Adrenal gland (tissue), 12 donors: Measurements from ENCODE around the gene OR6T1. TPM values are rescaled to one million over a fixed set of nuclear protein-coding genes. Genes with fewer than 3 reads are reported as not detected.

Experiments
- DNase-seq, 7 donors: peaks; one replicate each; pipeline ENCODE4 v3.0.0-alpha.2; 2019 to 2020
- H3K27ac ChIP-seq, 5 donors: fragments of 200-600 bp; sonication (generic) in 4 of 5; 1 replicate in 3 of 5; 2 replicates in 2 of 5; pipeline versions ENCODE4 v1.5.1 to v1.8.0; 2016 to 2020; ENCODE audit warnings: mild to moderate bottlenecking in 1 of 5
- H3K27me3 ChIP-seq: fragments of 200-600 bp; 2 replicates; pipeline ENCODE4 v1.8.0; 2021
- H3K36me3 ChIP-seq, 2 donors: fragments of 200-600 bp; replicated peaks in 1 of 2; 1 replicate in 1 of 2; 2 replicates in 1 of 2; pipeline versions ENCODE4 v1.5.1 to v1.8.0; 2018 to 2022
- H3K4me1 ChIP-seq, 2 donors: fragments of 200-600 bp; replicated peaks in 1 of 2; 1 replicate in 1 of 2; 2 replicates in 1 of 2; pipeline versions ENCODE4 v1.5.1 to v1.8.0; 2018 to 2021
- H3K4me3 ChIP-seq, 4 donors: fragments of 200-600 bp; sonication (generic) in 3 of 4; one replicate each; pipeline ENCODE4 v1.5.1; 2016 to 2018
- H3K9me3 ChIP-seq, 3 donors: fragments of 200-600 bp; sonication (generic) in 1 of 3; replicated peaks in 1 of 3; 1 replicate in 2 of 3; 2 replicates in 1 of 3; pipeline versions ENCODE4 v1.5.1 to v1.8.0; 2016 to 2021
- POLR2A ChIP-seq, 2 donors: fragments of 450-650 bp; IDR thresholded peaks; one replicate each; pipeline ENCODE4 v1.6.1; 2017; ENCODE audit warnings: antibody characterized with exemption in 2 of 2, mild to moderate bottlenecking in 2 of 2, moderate library complexity in 1 of 2
- WGBS, 4 donors: extraction: QIAGEN DNeasy Blood & Tissue Kit in 2 of 4; methylation state at CpG; one replicate each; pipeline versions ENCODE4 v1.1.5 to v1.1.7; 2013 to 2017; 5-methylcytosine and 5-hydroxymethylcytosine counted together
- intact Hi-C, 2 donors: fragments of 100-400 bp; cut with DNase I; formaldehyde crosslinking; loops; one replicate each; pipeline versions ENCODE4 v1.14.1 to v1.15.0; 2022 to 2023
- polyA plus RNA-seq, 3 donors: library from polyadenylated mRNA; stranded (reverse); fragments of 200-250 nt in 2 of 3; fragments of 350-450 nt in 1 of 3; fragmentation: Illumina TruSeq in 1 of 3; extraction: RNeasy Lipid Tissue Mini Kit (QIAGEN cat#74804) in 1 of 3; gene quantifications; one replicate each; pipeline ENCODE4 v1.2.3, GENCODE V29; 2013 to 2014
- total RNA-seq, 9 donors: library from RNA; depleted of rRNA in 4 of 9; stranded (reverse); fragments of >200 nt in 4 of 9; fragments of 120-200 nt in 1 of 9; fragmentation: NEBNext Ultra II Directional in 1 of 9; extraction: Animal tissue kit (Norgen Biotek cat#: 25700) in 1 of 9; gene quantifications; one replicate each; pipeline versions ENCODE4 v1.1.0 to v1.2.4, GENCODE V29; 2013 to 2023
- TF ChIP-seq, protein P1 (sequence below), 6 experiments: fragments of 450-650 bp in 4 of 6; fragments of 200-600 bp in 2 of 6; sonication (generic) in 1 of 6; IDR thresholded peaks; 1 replicate in 5 of 6; 2 replicates in 1 of 6; pipeline versions ENCODE4 v1.5.1 to v1.8.0; 2016 to 2021; ENCODE audit warnings: antibody characterized with exemption in 6 of 6, mild to moderate bottlenecking in 2 of 6, moderate library complexity in 1 of 6
- donor health status: healthy with polysubstance abuse.
- donor health status: Bipolar disorder and iron deficiency.
- donor health status: DM: yes; HTN: yes; CAD: no.
- donor health status: DM: no; HTN: no; CAD: no.
- donor health status: DM: no; HTN: no; CAD: no.
- donor health status: DM: yes; HTN: yes; CAD: no.

Gene OR6T1
- total and polyA plus RNA-seq, 12 donors = not detected

DNA sequence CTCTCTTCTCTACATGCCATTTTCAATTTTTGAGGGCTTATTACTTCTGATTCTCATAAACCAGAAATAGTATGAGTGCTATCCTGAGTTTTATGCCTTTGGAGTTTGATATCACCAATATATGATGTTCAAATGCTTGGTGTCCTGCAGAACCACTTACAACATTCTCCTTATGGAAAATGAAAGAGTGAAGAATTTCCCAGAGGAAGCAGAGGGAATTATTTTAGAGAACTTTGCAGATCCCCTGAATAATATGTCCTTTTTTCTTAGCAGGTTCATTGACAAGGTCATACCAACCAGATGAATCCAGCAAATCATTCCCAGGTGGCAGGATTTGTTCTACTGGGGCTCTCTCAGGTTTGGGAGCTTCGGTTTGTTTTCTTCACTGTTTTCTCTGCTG, 4.3 kb downstream of the OR6T1 start, which contains the start of gene OR4D5:
OR4D5 (plus strand) TSS at position 301 of the 400 bp plus-strand sequence; CDS start at position 301, 0 bp downstream.
- no peaks in the 10 kb centered on the region for H3K27me3 ChIP-seq
- intact Hi-C loops = no loop called here
- no peak within 1 kb of the TSS for H3K4me3 ChIP-seq
- TF ChIP-seq, protein P1, sequence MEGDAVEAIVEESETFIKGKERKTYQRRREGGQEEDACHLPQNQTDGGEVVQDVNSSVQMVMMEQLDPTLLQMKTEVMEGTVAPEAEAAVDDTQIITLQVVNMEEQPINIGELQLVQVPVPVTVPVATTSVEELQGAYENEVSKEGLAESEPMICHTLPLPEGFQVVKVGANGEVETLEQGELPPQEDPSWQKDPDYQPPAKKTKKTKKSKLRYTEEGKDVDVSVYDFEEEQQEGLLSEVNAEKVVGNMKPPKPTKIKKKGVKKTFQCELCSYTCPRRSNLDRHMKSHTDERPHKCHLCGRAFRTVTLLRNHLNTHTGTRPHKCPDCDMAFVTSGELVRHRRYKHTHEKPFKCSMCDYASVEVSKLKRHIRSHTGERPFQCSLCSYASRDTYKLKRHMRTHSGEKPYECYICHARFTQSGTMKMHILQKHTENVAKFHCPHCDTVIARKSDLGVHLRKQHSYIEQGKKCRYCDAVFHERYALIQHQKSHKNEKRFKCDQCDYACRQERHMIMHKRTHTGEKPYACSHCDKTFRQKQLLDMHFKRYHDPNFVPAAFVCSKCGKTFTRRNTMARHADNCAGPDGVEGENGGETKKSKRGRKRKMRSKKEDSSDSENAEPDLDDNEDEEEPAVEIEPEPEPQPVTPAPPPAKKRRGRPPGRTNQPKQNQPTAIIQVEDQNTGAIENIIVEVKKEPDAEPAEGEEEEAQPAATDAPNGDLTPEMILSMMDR (IDR thresholded peaks at IDR 0.05) = no peak
- TF ChIP-seq POLR2A (IDR thresholded peaks at IDR 0.05) = no peak
- DNase-seq = no peak
- H3K36me3 ChIP-seq = no peaks in the 10 kb centered on the region
- 57 to 93% (median 70%) methylated on average over 1 of the region's 1 CpG for WGBS, 4 donors
- no peaks in the 10 kb centered on the region for H3K9me3 ChIP-seq
- H3K4me1 ChIP-seq = no peaks in the 10 kb centered on the region
- no peak within 1 kb of the TSS for H3K27ac ChIP-seq

DNA sequence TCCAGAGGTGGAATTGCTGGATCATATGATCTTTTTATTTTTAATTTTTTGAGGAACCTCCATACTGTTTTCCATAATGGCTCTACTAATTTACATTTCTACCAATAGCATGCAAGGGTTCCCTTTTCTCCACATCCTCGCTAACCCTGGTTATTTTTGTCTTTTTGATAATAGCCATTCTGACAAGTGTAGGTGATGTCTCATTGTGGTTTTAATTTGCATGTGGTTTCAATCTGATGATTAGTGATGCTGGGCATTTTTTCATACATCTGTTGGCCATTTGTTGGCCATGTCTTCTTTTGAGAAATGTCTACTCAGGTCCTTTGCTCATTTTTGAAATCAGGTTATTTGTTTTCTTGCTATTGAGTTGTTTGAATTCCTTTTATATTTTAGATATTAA, 19.6 kb downstream of the OR6T1 start:
- WGBS, 4 donors = 73 to 96% (median 86%) methylated on average over 1 of the region's 1 CpG
- peaks cover 4 to 6% of the 10 kb centered on the region in 2 donors for H3K4me1 ChIP-seq
- no peaks in the 10 kb centered on the region for H3K9me3 ChIP-seq
- TF ChIP-seq, protein P1 (IDR thresholded peaks at IDR 0.05) = no peak
- no peak for TF ChIP-seq POLR2A (IDR thresholded peaks at IDR 0.05)
- H3K27me3 ChIP-seq = no peaks in the 10 kb centered on the region
- H3K36me3 ChIP-seq = no peaks in the 10 kb centered on the region
- DNase-seq = no peak
- intact Hi-C loops = no loop called here
- H3K27ac ChIP-seq = no peak overlapping the region
- no peak overlapping the region for H3K4me3 ChIP-seq

DNA sequence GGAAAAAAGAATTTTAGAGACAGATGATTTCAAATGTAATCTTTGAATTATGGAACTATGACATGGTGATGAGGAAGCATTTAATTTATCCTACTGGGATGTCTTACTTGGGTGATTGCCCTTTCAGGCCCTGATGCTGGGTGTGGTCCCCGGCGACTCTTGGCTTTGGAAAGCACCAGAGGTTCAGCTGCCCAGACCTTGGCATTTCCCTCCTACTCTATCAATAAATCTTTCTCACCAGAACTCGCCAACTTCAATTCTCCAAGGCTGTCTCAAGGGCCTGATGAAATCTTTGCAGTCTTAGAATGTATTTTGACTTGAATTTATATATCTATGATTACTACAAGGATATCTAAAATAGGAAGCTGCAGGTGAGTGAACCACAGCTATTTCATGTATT, 22.7 kb downstream of the OR6T1 start:
- no peak for TF ChIP-seq POLR2A (IDR thresholded peaks at IDR 0.05)
- TF ChIP-seq, protein P1 (IDR thresholded peaks at IDR 0.05) = no peak
- H3K36me3 ChIP-seq = no peaks in the 10 kb centered on the region
- DNase-seq = peak in 3 of 7 donors; percentile 2 to 34 (median 31)
- H3K27ac ChIP-seq = no peak overlapping the region
- H3K27me3 ChIP-seq = no peaks in the 10 kb centered on the region
- no peak overlapping the region for H3K4me3 ChIP-seq
- H3K4me1 ChIP-seq = peaks cover 4 to 6% of the 10 kb centered on the region in 2 donors
- intact Hi-C loops = no loop called here
- H3K9me3 ChIP-seq = no peaks in the 10 kb centered on the region
- WGBS, 4 donors = 33 to 52% (median 43%) methylated on average over 3 of the region's 3 CpGs

DNA sequence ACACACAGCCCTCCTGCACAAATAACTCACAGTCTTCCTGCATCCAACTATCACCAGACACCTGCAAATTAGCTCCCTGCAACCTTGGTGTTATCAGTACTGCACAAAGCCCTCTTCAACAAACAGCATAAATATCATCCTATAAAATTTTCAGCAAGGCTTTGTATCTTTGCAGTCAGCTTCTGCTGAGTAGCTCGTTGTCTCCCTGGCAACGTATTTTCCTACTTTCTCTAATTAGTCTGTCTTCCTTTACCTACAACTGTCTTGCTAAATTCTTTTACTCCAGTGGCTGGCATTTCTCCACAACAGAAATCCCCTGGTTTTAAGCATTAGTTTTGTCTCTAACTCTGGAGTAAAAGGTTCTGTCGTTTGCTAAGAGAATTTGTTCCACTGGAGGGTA, 37.8 kb downstream of the OR6T1 start:
- 56 to 68% (median 63%) methylated on average over 3 of the region's 3 CpGs for whole genome bisulfite sequencing, 4 donors
- no peaks in the 10 kb centered on the region for H3K36me3 ChIP-seq
- no peaks in the 10 kb centered on the region for H3K4me1 ChIP-seq
- TF ChIP-seq, protein P1 (IDR thresholded peaks at IDR 0.05) = no peak
- TF ChIP-seq POLR2A (IDR thresholded peaks at IDR 0.05) = no peak
- H3K27ac ChIP-seq = no peak overlapping the region
- H3K4me3 ChIP-seq = no peak overlapping the region
- H3K27me3 ChIP-seq = no peaks in the 10 kb centered on the region
- intact Hi-C loops = no loop called here
- H3K9me3 ChIP-seq = no peaks in the 10 kb centered on the region
- DNase-seq = no peak
